Panc1 (cell line): ENCODE results near the gene SLC6A8.
"Not testable (repeated sequence)": the region's sequence is repeated elsewhere in the genome, so short reads cannot be mapped to it uniquely, and the experiment has no call there.

Experiments
- POLR2AphosphoS5 ChIP-seq: IDR thresholded peaks from 2 replicates; pipeline ENCODE4 v1.6.1; 2012; ENCODE audit warnings: mild to moderate bottlenecking, low read depth, low read length, moderate library complexity
- TF ChIP-seq, protein P1 (sequence below): fragments of 450-650 bp; IDR thresholded peaks from 2 replicates; pipeline ENCODE4 v1.5.1; 2017; ENCODE audit warnings: mild to moderate bottlenecking
- TF ChIP-seq, protein P2 (sequence below), 2 experiments: IDR thresholded peaks; 2 replicates each; pipeline ENCODE4 v1.6.1; 2011 to 2012; ENCODE audit warnings: low read depth in 2 of 2, control low read depth in 1 of 2, low read length in 1 of 2, mild to moderate bottlenecking in 1 of 2, moderate library complexity in 1 of 2; ENCODE audit not compliant: insufficient read depth in 1 of 2

DNA sequence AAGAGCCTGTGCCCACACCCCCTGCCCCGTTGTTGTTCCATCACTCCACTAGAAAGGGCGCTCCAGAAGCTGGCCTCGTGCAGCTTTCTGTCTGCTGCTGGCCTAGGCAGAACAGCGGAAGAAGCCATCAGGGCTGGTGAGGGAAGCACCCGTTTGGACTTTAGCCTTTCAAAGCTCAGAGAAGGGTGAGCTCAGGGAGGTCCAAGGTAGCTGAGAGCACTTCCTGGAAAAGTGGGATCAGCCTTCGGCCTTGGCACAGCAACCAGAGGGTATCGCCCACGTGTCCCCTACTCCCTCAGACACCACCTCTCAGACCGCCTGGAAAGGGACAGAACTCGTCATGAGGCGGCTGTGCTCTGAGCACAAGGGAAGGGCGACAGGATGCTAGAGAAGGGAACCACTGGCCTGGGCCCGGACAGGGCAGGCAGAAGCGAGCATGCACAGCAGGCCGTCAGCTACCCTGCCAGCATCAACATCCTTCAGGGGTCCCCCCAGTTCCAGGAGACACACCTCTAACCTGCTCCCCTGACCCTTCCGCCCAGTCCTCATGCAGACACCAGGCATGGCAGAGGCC lies 11.6 kb downstream of the SLC6A8 start:
- TF ChIP-seq, protein P1, sequence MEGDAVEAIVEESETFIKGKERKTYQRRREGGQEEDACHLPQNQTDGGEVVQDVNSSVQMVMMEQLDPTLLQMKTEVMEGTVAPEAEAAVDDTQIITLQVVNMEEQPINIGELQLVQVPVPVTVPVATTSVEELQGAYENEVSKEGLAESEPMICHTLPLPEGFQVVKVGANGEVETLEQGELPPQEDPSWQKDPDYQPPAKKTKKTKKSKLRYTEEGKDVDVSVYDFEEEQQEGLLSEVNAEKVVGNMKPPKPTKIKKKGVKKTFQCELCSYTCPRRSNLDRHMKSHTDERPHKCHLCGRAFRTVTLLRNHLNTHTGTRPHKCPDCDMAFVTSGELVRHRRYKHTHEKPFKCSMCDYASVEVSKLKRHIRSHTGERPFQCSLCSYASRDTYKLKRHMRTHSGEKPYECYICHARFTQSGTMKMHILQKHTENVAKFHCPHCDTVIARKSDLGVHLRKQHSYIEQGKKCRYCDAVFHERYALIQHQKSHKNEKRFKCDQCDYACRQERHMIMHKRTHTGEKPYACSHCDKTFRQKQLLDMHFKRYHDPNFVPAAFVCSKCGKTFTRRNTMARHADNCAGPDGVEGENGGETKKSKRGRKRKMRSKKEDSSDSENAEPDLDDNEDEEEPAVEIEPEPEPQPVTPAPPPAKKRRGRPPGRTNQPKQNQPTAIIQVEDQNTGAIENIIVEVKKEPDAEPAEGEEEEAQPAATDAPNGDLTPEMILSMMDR: not testable (repeated sequence)
- TF ChIP-seq, protein P2, sequence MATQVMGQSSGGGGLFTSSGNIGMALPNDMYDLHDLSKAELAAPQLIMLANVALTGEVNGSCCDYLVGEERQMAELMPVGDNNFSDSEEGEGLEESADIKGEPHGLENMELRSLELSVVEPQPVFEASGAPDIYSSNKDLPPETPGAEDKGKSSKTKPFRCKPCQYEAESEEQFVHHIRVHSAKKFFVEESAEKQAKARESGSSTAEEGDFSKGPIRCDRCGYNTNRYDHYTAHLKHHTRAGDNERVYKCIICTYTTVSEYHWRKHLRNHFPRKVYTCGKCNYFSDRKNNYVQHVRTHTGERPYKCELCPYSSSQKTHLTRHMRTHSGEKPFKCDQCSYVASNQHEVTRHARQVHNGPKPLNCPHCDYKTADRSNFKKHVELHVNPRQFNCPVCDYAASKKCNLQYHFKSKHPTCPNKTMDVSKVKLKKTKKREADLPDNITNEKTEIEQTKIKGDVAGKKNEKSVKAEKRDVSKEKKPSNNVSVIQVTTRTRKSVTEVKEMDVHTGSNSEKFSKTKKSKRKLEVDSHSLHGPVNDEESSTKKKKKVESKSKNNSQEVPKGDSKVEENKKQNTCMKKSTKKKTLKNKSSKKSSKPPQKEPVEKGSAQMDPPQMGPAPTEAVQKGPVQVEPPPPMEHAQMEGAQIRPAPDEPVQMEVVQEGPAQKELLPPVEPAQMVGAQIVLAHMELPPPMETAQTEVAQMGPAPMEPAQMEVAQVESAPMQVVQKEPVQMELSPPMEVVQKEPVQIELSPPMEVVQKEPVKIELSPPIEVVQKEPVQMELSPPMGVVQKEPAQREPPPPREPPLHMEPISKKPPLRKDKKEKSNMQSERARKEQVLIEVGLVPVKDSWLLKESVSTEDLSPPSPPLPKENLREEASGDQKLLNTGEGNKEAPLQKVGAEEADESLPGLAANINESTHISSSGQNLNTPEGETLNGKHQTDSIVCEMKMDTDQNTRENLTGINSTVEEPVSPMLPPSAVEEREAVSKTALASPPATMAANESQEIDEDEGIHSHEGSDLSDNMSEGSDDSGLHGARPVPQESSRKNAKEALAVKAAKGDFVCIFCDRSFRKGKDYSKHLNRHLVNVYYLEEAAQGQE (IDR thresholded peaks at IDR 0.05; ENCODE audit: insufficient read depth in 1 of 2, low read depth in 2 of 2, low read length in 1 of 2): not testable (repeated sequence)
- not testable (repeated sequence) for TF ChIP-seq POLR2AphosphoS5
